CD4-positive, alpha-beta T cell treated with Interleukin-6 for 4 hours (primary cell): ENCODE results near the gene COL15A1.
"Not testable (repeated sequence)": the region's sequence is repeated elsewhere in the genome, so short reads cannot be mapped to it uniquely, and the experiment has no call there.

Source experiments
- DNase-seq: peaks from one replicate; pipeline ENCODE4 v3.0.0-alpha.2; 2020; ENCODE audit warnings: mixed read lengths

The COL15A1 gene

GRCh38 chr9:99092643-99093491 is 149.2 kb downstream of the COL15A1 start:
- peak; percentile 26 for DNase-seq

GRCh38 chr9:99093492-99093791 is 149.7 kb downstream of the COL15A1 start:
- no peak for DNase-seq

DNA sequence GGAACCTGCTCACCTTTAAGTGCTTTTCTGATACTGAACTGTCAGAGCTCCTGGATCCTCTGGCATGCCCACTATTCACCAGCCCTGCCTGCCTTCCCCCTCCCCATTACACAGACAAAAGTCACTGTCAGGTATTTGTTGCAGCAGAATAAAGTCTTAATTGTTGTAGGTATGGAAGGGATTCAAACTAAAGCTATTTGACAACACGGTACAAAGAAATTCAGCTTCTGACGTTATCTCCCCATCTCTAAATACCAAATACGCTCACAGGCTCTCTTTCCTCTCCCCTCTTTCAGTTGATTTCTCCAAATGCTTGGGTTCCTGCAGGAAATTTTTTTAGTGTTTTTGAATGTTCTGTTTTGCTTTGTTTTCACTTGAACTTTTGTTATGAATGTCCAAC is 151.9 kb downstream of the COL15A1 start:
- no peak for DNase-seq

DNA sequence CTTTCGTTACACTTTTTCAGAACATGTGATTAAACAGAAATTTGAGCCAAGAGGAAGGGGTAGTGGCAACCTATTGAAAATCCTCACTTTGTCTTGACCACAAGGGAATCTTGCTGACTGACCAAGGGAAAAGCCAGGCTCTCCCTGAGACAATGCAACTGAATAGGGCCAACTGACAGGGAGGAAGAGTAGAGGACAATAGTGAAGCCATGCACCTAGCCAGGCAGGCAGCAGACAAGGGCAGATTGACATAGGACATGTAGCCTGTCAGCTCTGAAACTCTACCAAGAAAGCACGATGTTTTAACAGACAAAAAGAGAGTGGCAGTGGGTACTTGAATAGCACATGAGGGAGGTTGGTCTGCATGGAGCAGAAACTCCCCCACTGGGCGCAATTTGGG is 152.7 kb downstream of the COL15A1 start:
- no peak for DNase-seq

DNA sequence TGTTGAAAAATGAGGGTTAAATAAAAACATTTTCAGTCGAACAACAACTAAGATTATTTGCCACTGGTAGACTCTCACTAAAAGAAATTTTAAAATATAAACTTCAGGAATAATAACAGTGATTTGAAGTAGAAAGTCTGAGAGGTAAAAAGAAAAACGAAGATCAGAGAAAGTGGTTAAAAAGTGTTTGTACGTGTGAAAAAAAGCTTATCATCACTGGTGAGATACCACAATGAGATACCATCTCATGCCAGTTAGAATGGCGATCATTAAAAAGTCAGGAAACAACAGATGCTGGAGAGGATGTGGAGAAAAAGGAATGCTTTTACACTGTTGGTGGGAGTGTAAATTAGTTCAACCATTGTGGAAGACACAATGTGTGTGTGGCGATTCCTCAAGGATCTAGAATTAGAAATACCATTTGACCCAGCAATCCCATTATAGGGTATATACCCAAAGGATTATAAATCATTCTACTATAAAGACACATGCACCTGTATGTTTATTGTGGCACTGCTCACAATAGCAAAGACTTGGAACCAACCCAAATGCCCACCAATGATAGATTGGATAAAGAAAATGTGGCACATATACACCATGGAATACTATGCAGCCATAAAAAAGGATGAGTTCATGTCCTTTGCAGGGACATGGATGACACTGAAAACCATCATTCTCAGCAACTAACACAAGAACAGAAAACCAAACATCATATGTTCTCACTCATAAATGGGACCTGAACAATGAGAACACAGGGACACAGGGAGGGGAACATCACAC is 156.3 kb downstream of the COL15A1 start:
- not testable (repeated sequence) for DNase-seq

GRCh38 chr9:99101271-99101670 is 157.6 kb downstream of the COL15A1 start:
- no peak for DNase-seq

DNA sequence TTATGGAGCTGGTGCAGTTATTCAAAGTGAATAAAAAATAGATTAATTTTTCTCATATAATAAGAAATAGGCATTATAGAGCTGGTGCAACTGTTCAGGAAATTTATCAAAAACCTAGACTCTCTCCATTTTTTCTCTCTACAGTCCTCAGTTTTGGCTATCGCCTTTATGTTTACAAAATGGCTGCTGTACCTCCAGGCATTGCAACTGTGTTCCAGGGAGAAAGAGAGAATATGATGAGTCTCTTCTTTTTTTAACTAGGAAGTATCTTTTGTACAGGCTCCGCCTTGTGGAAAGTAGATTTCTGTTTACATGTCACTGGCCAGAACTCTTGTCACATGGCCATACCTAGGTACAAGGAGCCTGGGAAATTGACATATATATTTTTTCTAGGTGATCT is 158.1 kb downstream of the COL15A1 start:
- no peak for DNase-seq

DNA sequence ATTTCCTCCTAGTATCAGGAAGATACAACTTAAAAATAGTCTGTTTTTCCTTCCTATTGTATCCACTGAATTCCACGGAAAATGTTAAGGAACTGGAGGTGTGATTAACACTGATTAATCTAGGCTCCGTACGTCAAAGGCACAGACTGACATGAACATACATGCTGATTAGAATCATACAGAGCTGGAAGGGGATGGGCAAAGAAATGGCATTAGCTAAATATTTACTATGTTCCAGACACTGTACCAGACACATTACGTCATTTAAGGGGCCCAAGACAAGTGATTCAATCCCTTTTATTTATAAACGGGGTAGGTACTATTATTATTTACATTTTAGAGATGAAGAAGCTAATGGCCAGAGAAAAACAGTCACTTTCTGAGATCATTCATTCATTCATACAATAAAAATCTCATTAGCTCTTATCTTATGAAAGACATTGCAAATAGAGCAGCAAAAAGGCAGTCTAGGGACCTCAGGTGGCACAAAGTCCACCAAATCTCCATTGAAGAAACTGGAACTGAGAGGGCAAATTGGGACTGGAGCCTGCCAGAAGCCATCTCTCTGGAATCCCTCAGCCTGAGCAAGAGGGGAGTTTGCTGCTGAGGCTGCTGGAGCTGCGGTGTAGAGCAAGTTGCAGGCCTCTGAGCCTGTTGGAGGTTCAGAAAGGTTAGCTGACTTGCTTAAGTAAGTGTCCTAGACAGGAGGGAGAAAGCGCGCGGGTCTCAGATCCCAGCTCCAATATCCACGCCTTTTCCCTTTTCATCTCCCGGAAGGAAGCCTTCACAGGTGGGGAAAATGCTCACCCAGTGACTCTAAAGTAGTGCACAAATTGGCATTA is 159.6 kb downstream of the COL15A1 start:
- no peak for DNase-seq

DNA sequence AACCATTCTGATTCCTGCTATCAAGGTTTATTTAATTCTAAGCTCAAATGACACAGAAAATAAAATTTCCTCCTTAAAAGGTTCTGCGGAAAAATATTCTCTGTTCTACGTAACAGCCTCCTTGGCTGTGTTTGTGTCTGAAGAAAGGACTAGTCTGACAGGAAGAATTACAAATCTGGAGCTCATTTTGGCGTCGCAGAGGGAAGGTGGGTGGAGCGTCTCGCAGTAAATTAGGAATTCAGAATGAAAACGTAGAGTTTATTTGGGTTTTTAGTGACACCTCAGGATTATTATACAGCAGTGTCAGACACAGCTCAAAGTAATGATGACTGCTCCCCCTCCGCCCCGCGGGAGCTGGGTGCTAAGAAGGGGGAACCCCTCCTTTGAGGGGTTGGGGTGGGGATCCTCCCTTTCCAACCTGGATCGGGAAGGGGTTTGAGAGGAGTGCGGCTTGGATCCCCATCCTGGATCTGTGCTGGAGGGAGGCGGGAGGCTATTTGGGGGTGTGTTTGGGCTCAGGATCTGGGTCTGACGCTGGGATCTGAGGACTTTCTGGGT is 160.3 kb downstream of the COL15A1 start:
- peak; percentile 15 for DNase-seq

GRCh38 chr9:99104459-99105151 is 160.9 kb downstream of the COL15A1 start, which contains the start of gene TGFBR1:
Gene TGFBR1 (plus strand): TSS chr9:99105113. CDS start chr9:99105206, 93 bp downstream.
- peak; percentile 94 for DNase-seq

- peak; percentile 35 for DNase-seq
Observed at GRCh38 chr9:99105152-99106043, 161.7 kb downstream of the COL15A1 start.

DNA sequence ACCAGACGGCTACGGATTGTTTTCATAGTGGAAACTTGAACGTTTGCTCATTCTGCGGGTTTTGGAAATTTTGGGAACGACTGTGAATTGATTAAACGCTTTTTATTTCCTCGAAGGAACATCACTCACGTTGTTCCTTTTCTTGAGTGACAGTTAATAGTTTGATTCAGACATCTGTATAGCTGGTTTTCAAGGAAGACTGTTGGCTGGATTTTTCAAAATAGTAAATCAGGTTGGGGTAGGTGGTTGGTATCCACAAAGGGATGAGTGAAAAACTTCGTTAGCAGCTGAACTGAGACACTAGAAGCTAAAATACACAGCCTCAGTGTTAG is 162.3 kb downstream of the COL15A1 start:
- no peak for DNase-seq

GRCh38 chr9:99107421-99107820 is 163.7 kb downstream of the COL15A1 start:
- no peak for DNase-seq

DNA sequence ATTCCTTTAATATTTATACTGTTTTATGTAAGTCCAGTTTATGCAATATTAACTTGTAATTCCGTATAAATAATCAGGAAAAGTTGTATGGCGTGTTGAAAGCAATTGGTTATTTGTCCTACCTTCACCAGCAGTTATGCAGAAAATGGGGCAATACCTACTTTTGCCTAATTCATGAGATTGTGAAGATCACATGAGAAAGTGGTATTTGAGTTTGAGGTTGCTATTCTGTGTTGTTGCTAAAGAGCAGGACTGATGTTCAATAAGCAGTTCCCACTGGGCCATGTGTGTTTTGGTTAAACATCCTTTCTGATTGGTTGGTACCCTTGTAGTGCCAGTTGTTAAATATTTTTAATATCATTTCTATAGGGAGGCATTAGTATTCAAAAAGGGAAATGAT is 164.4 kb downstream of the COL15A1 start:
- DNase-seq: no peak

DNA sequence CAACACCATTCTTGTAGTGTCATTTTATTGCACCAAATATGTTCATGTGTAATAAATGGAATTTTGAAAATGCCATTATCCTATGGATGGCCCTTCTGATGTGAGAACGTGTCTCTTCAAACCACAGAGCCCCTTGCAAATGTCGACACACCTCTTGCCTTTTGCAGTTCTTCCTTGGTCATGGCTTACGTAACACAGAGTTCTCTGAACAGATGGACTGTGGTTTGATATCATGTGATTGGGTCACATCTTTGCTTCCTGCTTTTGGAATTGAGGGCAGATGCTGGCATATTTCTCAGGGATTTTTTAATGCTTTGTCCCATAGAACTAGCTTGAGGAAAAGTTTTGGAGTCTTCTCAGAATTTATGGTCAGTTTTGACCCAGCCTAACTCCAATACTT is 165.8 kb downstream of the COL15A1 start:
- no peak for DNase-seq

DNA sequence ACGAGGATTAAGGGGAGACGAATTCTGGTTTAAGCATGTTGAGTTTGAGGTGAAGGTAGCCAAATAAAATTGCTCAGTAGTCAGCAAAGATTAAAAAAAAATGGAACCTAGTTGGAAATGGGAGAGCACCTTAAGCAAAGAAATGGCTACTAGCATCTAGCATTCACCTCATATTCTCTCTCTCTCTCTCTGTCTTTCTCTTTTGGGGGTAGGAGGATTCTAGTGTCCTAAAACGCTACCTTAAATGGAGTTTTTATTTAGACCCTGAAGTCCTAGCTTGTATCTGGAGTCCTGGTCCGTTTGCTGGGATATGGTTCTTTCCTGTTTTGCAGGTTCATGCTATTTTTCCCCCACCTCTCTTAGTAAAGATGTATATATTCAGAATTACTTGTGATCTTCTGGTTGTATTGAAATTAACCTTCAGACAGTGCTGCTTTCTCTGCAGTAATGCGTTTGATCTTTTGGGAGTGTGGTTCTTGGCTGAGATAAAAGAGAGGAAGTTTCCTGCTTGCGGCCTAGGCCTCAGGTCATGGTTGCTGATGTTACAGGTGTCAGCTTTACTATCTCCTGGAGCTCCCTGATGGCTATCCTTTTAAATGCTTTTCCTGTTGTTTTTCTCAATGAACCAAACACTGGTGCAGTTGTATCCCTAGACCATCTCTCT is 169.2 kb downstream of the COL15A1 start:
- peak; percentile 62 for DNase-seq

DNA sequence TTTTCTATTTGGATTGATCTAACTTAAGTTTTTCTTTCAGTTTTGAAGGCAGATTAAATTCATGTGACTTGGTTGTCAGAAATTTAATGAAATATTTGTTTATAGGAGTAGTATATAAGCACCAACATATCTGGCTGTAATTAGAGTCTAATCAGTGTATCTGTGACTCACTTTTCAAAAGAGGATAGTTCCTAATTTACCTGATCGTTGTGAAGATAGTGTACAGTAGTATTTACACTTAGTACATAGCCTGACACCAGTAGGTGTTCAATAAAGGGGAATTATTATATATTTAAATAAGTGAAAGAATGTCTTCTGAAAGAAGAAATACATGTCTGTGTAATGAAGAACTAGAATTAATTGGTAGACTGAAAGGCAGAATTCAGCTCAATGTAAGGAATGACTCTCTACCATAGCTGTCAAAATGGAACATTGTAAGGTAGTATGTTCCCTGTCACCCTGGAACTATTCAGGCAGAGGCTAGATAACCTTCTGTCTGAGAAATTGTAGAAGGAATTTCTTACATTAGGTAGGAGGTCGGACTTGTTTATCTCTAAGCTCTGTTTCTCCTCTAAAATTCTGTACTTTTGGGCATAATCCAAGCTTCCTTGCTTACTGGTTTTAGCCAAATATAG is 169.8 kb downstream of the COL15A1 start:
- no peak for DNase-seq

DNA sequence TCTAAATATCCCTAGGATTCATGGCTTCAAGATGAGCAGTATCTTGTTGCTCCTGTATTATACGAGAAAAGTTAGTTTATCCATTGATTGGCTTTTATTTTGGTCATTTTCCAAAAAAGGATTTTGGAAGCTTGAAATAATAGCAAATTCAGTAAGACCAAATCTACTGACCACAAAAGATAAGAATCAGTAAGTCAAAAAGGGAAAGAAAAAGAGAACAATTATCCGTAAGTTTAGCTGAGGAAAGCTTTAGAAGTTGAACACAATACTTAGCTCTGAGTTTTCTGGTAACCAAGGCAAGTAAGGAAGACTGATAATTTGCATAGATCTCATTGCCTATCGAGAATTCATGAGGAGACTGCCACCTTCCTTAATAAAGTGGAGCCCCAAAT is 170.3 kb downstream of the COL15A1 start:
- DNase-seq: no peak

DNA sequence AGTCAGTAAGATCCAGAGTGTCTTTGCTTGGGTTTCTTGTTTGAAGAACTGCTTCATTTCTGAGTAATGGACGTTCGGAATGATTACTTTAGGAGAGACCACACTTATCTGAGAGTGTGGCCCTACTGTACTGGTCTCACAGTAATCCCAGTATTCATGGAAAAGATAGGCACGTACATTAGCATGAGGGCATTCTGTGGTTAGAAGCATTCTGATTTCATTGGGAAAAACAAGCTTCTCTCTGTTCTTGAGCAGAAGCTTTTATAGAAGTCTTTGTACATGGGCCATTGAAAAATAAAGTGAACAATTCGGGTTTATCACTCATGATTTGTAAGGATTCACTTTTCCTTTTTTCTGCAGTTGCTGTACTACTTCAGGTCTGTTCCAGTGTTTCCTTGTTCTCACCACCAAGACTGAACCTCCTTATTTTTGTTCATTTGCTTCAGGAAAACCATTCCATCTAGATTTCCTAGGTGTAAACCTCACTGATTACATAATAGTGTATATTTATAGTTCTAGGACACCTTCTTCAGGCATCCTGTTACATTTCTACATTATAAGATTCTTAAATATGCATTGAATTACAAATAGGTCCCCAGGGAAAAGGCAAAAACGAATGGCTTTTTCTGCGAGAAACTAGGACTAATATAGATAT is 171.3 kb downstream of the COL15A1 start:
- no peak for DNase-seq

- no peak for DNase-seq
Observed at GRCh38 chr9:99116003-99116411, 172.3 kb downstream of the COL15A1 start.
